Measurements from ENCODE around the gene DEGS2.

DEGS2 gene

GRCh38 chr14:100150932-100151587, 8.4 kb downstream of the DEGS2 start:
- no peak for TF ChIP-seq CTCF (IDR thresholded peaks at IDR 0.05; ENCODE audit: insufficient read depth, missing control alignments)
- DNase-seq (ENCODE audit: insufficient read length, low spot score): no peak
- FAIRE-seq: no peak

- TF ChIP-seq CTCF (IDR thresholded peaks at IDR 0.05; ENCODE audit: insufficient read depth, missing control alignments): no peak
- FAIRE-seq: no peak
- DNase-seq (ENCODE audit: insufficient read length, low spot score): no peak
Measured at GRCh38 chr14:100149851-100150611, 9.4 kb downstream of the DEGS2 start.

GRCh38 chr14:100148837-100149731, 10.4 kb downstream of the DEGS2 start:
- FAIRE-seq: no peak
- DNase-seq (ENCODE audit: insufficient read length, low spot score): no peak
- TF ChIP-seq CTCF (IDR thresholded peaks at IDR 0.05; ENCODE audit: insufficient read depth, missing control alignments): no peak

- no peak for TF ChIP-seq CTCF (IDR thresholded peaks at IDR 0.05; ENCODE audit: insufficient read depth, missing control alignments)
- DNase-seq (ENCODE audit: insufficient read length, low spot score) (no peak), FAIRE-seq (no peak)
Measured at GRCh38 chr14:100147691-100148464, 11.6 kb downstream of the DEGS2 start.

GRCh38 chr14:100147181-100147631, 12.2 kb downstream of the DEGS2 start:
- TF ChIP-seq CTCF (IDR thresholded peaks at IDR 0.05; ENCODE audit: insufficient read depth, missing control alignments): no peak
- no peak for DNase-seq (ENCODE audit: insufficient read length, low spot score)
- no peak for FAIRE-seq

GRCh38 chr14:100146531-100147091, 12.8 kb downstream of the DEGS2 start:
- TF ChIP-seq CTCF (IDR thresholded peaks at IDR 0.05; ENCODE audit: insufficient read depth, missing control alignments): no peak
- no peak for FAIRE-seq

More at GRCh38 chr14:100146531-100147091, 12.8 kb downstream of the DEGS2 start:
- DNase-seq (ENCODE audit: insufficient read length, low spot score): no peak

Data from D721Med (cell line).